ENCODE data around the gene RASSF5. TPM values are rescaled to one million over a fixed set of nuclear protein-coding genes. Genes with fewer than 3 reads are reported as not detected.

RASSF5 gene
- total and polyA plus RNA-seq, 9 of the 15 experiments (the other 6 are each of a cell fraction or from before 2014, with no cell fraction given), result 6.1 to 41.0 (median 25.2) TPM

- TF ChIP-seq RREB1 (CRISPR knock-in tag; IDR thresholded peaks at IDR 0.05), result no peak
- no peak for TF ChIP-seq STAT5A (IDR thresholded peaks at IDR 0.05; ENCODE audit: borderline replicate concordance, low read length)
- no peak for TF ChIP-seq ZBTB1 (CRISPR knock-in tag; IDR thresholded peaks at IDR 0.05; ENCODE audit: borderline replicate concordance, low read depth)
- no peak for TF ChIP-seq ILK (tag; IDR thresholded peaks at IDR 0.05; ENCODE audit: borderline replicate concordance, low read depth)
- TF ChIP-seq HDAC1 (IDR thresholded peaks at IDR 0.05), result peak in 1 of 2 experiments; percentile 42; a peak in 1 of 4 replicates
- TF ChIP-seq RHOXF2B (CRISPR knock-in tag; conservative IDR thresholded peaks at IDR 0.05), result no peak
- TF ChIP-seq CBFB (CRISPR knock-in tag; IDR thresholded peaks at IDR 0.05), result no peak
- TF ChIP-seq PCBP1 (IDR thresholded peaks at IDR 0.05; ENCODE audit: low read depth, low read length, poor library complexity, severe bottlenecking), result no peak
- TF ChIP-seq ZNF445 (CRISPR knock-in tag; IDR thresholded peaks at IDR 0.05; ENCODE audit: low read depth), result 0 out of 2 replicates have a peak, but pooled peaks have one; percentile 15
- TF ChIP-seq EP300 (IDR thresholded peaks at IDR 0.05; ENCODE audit: low read length), result peak; percentile 60; the same call in 1 of the 2 replicates
- no peak for TF ChIP-seq MED1 (CRISPR knock-in tag; IDR thresholded peaks at IDR 0.05; ENCODE audit: borderline replicate concordance)
- 0 out of 4 replicates have a peak, but pooled peaks of 1 of the 2 experiments have one; percentile 67 for TF ChIP-seq ETV6 (IDR thresholded peaks at IDR 0.05; ENCODE audit: borderline replicate concordance in 1 of 2, low read depth in 2 of 2, low read length in 1 of 2)
- no peak for TF ChIP-seq ETV6 (CRISPR knock-in tag; IDR thresholded peaks at IDR 0.05; ENCODE audit: borderline replicate concordance)
- TF ChIP-seq ZNF695 (CRISPR knock-in tag; IDR thresholded peaks at IDR 0.05), result no peak
- no peak for TF ChIP-seq NKRF (IDR thresholded peaks at IDR 0.05; ENCODE audit: borderline replicate concordance)
- no peak for TF ChIP-seq MIER1 (IDR thresholded peaks at IDR 0.05; ENCODE audit: low read depth)
- TF ChIP-seq ADNP (tag; IDR thresholded peaks at IDR 0.05), result no peak
- no peak for TF ChIP-seq MTF1 (CRISPR knock-in tag; IDR thresholded peaks at IDR 0.05; ENCODE audit: borderline replicate concordance)
- TF ChIP-seq NCOR1 (IDR thresholded peaks at IDR 0.05), result no peak
- TF ChIP-seq L3MBTL2 (IDR thresholded peaks at IDR 0.05), result peak; percentile 92
- peak; percentile 77; the same call in 1 of the 2 replicates for TF ChIP-seq CBX1 (IDR thresholded peaks at IDR 0.05; ENCODE audit: low read depth)
- no peak for TF ChIP-seq SNIP1 (IDR thresholded peaks at IDR 0.05; ENCODE audit: low read depth)
These were observed 3.6 kb upstream of the RASSF5 start (continued) for GRCh38 chr1:206503591-206504362.

Measured in K562 (cell line).